HG02678 (cell line): Measurements from ENCODE around the gene PKP1.

Source experiments
- ATAC-seq: cut with Tn5 transposase; IDR thresholded peaks from one replicate; pipeline ENCODE4 v1.9.1; 2021; ENCODE audit warnings: mild to moderate bottlenecking, moderate library complexity; ENCODE audit not compliant: unreplicated experiment

Gene PKP1

DNA sequence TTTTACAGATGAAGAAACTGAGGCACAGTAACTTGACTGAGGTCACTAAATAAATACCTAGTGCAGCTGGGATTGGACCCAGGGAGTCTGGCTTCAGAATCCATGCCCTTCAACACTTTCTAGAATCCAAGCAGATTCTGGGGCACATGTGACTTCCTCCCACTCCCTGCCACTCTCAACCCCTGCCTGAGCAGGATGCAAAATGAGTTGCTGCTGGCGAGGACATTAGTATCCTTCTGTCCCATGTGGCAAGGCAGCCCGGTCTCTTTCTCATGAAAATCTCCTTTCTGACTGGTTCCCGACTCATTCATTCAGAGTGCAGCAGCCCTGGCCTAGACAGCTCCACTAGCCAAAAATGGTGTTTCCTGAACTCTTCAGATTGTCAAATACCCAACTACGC lies 65.8 kb downstream of the PKP1 start:
- ATAC-seq = no peak

DNA sequence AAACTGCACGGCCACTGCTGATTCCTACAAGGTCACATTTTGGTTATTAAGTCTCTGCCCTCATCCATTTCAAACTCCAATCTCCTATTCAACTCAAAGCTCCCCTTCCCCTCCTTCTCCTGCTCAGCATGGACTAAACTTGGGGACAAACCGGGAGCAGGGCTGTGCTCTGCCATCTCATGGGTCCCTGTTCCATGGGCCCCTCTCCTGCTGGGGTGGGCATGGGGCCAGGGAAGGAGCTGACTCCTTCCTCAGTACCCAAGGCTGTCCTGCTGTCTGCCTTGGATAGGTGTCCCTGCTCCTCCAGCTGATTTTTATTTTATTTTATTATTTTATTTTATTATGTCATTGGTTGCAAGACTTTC lies 67.0 kb downstream of the PKP1 start:
- no peak for ATAC-seq

DNA sequence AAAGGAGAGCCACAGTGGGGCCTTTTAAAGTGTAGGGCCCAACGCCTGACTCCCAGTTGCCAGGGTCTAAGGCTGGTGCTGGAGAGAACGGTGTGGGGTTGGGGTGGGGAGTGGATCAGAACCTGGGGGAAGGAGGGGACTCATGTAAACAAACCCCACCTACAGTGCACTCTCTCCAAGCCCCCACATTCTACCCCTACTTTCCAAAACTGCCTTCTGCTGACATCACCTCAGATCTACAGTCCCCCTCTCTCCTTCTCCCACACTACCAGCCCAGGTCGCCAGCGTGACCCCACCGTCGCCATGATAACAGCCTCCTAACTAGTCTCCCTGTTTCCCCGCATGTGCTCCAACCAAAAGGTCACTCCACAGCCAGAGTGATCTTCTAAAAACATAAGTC lies 67.6 kb downstream of the PKP1 start:
- no peak for ATAC-seq

DNA sequence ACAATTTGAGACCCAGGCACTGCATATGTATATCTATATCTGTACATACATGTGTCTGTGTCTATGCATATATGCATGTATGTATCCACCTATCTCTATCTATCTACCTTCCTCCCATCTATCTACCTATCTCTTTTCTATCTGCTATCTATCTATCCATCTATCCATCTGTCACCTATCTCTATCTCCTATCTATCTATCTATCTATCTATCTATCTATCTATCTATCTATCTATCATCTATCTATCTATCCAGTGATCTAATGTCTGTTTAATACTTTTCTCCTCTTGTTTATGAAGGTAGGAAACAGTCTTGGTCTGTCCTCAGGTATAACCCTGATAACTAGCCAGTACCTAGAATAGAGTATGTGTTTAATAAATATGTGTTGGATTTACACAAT lies 68.3 kb downstream of the PKP1 start:
- no peak for ATAC-seq

DNA sequence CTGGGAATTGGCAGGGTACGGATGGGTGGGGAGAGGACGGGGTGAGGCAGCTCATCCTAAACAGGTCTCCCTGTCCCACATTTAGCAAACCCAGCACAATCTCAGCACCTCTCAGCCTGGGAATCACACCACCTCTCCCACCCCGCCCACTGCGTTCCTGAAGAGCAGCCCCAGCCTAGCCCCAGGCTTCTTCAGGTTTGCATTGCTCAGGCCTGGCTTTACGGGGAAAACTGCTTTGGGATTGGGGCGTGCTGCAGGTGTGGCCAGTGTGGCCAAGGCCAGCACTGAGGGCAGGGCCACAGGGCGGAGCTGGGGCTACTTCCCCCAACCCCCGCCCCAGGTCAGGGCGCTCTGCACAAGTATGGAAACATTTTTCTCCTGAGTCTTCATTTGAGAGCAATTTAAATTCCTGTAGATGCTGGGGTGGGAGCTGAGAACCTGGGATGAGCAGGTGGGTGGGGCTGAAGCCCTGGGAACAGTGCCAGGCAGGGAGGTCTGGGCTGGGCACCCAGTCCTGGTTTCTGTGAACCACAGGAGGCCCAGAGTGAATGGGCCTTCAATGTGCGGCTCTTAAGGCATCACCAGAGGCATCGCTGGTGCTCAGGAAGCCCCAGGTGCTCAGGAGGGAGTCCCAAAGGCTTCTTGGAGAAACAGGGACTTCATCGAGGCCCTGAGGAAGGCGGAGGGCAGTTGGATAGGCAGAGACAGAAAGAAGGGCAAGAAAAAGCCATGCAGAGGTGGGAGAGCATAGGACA lies 70.1 kb downstream of the PKP1 start:
- ATAC-seq = no peak

DNA sequence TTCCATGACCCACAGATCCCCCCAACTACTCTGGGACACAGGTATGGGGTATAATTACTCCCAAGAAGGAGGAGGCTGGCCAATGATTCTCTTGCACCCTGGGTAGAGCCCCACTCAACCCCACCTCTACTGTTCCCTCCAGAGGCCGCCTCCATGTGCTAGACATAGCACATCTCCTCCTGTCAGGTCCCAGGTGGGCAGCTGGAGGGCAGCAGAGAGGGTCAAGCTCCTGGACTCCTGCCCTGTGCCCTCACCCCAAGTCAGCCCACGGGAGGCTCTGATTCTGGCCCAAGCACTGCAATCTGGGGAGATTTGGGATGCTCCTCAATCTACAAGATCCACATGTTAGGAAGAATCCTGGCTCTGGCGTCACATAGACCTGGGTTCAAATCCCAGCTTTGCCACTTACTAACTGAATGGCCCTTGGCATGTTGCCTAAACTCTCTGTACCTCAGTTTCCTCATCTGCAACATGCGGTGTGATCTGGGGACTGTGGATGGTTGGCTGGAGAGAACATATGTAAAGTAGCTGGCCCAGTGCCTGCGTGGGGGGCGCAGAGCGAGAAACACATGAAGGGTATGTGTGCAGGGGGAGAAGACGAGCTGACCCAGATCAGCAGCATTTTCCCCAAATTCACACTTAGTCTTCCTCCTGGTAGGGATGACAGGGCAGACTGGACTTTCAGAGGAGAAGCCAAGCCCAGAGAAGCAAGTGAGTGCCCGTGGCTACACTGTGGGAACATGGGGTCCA lies 71.0 kb downstream of the PKP1 start:
- no peak for ATAC-seq

DNA sequence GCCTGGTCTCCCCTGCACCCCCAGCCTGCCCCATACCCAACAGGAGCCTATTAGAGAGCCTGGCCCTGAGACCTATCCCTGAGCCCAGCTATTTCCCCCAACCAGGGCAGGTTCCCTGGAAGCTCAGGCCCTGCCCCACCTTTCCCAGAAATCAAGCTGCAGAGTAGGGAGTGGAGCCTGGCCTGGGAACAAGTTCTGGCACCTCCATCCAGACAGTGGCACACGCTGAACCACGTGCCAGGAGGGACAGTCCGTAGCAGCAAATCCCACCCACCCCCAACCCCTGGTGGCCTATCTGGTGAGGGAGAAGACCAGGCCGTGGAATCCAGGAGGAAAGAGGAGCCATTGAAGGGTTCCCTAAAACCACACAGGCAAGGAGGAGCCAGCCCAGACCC lies 71.6 kb downstream of the PKP1 start:
- ATAC-seq = no peak

DNA sequence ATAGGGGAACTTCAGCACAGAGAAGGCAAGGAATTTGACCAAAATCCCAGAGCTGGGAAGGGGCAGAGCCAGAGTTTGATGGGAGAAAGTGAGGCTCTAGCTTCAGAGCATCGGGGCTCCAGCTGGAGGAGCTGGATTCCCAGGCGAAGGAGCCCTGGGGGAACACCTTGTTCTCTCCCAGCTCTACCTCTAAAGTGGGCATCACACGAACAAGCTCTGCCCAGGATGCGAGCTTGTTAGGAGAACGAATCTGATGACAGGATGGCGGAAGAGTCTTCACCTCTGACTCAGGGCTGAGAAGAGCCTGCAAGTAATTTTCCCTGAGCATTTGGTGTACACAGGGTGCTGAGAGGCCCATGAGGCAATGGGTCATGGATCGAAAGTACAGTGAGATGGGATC lies 72.2 kb downstream of the PKP1 start:
- ATAC-seq = no peak

DNA sequence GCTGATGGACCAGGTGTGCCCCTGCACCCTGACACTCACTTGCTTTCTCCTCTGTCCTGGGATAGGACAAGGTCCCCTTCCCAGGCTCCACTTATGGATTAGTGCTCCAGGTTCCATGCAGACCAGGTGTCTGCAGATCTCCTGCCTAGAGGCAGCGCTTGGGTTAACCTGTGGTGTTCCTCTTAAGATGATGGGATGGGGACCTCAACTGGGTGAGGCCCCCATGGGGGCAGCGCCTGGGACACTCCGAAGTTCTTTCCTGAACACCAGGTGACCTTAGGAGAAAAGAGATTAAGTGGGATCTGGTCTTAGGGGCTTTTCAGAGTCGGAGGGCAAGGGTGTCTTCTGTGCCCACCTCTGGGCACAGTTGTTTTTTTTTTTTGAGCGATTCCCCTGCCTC lies 72.9 kb downstream of the PKP1 start:
- ATAC-seq = no peak

DNA sequence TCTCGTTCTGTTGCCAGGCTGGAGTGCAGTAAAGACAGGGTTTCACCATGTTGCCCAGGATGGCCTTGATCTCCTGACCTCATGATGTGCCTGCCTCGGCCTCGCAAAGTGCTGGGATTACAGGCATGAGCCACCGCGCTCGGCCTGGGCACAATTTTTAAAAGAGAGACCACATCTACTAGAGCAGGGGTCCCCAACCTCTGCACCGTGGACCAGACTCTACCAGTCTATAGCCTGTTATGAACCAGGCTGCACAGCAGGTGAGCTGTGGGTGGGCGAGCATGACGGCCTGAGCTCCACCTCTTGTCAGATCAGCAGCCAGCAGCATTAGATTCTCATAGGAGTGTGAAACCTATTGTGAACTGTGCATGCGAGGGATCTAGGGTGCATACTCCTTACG lies 73.4 kb downstream of the PKP1 start:
- ATAC-seq = no peak

DNA sequence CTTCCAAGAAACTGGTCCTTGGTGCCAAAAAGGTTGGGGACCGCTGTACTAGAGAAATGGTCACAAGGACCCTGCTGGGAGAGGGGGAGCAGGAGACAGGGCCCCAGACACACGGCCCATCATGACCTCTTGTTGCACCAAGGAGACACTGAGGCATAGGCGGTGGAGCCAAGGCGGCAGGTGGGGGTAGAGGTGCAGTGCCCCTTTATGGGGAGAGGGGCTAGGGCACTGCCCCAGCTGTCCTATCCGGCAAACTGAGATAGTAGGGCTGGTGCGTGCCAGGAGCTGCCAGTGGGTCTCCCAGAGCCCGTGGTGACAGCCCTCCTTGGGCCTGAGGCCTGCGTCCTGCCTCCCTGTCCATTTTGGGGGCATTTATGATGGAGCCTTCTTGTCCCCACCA lies 73.9 kb downstream of the PKP1 start:
- ATAC-seq = no peak

DNA sequence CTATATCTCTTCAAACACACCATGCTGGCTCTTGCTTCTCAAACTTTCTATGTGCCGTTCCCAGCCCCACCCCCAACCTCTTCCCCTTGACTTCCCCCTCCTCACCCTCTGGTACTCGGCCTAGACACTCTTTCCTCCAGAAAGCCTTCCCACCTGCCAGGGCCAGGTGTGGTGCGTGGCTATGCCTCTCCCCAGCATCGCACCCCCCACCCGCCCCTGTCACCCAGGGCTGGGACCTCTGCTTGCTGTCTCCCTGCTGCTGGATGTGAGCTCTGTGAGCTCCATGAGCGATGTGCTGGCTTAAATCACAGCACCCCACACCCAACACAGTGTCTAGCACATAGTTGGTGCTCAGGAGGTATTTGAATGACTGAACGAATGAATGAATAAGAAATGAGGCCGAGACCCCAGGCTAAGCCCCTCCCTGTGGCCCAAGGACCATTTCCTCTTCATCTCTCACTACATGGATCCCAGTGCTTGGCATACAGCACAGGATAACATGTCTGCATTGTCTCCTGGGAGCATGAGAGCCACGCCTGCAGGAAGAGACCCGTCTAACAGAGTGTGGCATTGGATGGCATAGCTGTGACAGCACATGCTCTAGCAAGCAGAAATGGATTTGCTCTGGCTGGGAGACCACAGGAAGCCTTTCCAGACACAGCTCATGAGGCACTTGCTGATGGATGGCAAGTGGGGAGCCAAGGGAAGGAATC lies 74.5 kb downstream of the PKP1 start:
- ATAC-seq = no peak

DNA sequence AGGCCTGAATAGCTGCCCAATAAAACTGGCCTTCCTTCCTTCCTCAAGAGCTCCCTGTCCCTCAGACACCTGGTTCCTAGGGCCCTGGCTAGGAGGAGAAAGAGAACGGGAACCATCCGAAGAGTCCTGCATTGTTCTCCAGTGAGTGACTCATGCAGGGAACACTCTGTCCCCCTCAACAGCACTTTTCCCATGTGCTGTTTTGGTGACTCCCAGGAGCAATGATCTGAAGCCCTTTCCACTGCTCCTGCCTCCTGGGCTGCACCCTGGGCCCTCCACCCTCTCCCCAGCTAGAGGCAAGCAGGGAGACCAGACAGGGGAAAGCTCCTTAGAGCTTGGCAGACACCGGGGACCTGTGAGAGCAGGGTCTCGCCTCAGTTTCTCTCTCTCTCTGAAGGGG lies 75.3 kb downstream of the PKP1 start:
- no peak for ATAC-seq

DNA sequence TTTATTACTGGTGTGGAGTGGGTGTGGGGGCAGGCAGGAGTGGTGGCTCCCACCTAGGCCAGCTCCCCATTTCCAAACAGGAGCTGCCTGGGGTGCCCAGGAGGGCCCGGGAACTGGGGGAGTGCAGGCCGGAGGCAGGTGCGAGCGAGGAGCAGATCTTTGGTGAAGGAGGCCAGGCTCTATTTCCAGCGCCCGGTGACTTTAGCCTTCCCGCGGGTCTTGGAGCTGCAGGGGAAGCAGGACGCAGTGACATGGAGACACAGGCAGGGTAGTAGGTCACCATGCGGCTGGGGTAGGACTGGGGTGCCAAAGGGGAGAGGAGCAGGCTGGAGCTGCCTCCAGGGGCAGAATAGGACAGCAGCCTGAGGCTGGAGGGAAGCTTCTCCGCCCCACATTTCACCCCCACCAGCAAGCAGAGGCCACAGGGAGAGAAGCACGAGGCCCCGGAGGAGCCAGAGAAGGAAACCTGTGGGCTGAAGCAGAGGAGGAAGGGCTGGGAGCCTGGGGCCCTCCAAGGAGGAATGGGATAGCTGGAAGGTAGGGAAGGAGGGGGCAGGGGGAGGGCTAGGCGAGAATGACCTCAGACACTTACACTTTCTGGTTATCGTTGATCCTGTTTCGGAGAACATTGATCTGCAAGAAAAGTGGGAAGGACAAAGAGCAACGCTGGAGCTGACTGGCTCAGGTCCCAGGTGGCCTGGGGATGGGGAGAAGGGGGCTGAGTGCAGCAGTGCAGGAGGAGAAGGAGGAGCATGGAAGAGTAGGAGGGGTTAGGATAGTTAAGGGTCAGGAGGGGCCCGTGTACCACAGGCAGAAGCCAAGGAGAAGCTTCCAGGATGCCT lies 75.9 kb downstream of the PKP1 start:
- ATAC-seq = no peak

DNA sequence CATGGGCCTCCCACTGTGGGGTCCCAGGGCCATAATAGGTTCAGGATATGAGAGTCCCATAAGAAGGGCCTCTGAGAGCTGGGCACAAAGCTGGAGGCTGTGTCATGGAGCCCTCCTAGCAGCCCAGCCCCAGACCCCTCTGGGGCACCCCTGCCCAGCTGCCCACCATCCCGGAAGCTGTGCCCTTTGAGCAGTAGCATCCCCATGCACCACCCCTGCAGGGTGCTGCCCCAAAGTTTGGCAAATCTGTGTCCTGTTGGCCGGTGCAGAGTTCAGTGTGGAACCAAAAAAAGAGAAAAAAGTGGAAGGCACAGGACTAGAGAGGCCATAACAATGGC lies 76.5 kb downstream of the PKP1 start:
- no peak for ATAC-seq

DNA sequence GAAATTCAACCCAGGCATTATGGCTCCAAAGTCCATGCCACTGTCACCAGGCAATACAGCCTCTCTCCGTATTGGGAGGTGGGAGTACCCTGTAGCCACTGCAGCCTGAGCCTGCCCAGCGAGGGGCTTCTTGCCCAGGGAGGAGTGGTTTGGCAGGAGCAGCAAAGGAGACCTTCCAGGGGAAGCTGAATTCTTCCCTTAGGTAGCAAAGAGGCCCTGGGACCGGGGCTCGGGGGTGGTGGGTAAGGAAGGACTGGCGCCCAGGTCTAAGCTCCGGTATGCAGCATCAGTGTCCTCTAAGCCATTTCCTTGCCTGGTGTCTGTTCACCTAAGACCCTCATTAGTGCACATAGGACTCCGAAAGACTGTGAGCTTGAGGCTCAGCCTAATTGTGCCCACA lies 77.2 kb downstream of the PKP1 start:
- ATAC-seq = no peak

DNA sequence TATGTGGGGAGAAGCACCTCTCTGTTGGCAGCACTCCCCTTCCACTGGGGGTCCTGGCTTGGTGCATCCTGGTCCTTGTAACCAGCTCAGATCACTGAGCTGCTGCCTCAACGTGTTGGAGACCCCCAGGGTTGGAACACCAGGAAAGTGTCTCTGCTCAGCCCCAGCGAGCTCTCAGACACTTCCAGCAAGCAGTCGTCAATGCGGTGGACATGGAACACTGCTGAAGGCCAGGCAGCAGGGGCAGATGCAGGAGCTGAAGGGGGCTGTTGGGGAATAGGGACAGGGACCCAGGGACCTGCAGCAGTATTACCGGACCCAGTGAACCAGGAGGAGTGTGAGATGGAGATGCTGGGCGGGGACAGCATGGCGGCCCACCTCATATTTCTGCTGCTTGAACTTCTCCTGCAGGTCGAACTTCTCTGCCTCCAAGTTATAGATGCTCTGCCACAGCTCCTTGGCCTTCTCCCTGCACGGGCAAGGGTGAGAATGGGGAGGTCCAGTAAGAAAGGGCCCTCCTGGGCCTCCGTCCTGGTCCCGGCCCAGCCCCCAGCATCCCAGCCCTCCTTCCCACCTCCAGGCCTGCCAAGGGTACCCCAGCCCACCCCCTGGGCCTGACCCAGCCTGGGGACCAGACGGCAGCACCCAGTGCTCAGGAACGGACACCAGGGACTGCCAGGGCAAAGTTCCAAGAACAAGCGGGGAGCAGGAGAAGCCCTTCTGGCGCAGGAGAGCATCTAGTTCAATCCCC lies 77.8 kb downstream of the PKP1 start:
- no peak for ATAC-seq

DNA sequence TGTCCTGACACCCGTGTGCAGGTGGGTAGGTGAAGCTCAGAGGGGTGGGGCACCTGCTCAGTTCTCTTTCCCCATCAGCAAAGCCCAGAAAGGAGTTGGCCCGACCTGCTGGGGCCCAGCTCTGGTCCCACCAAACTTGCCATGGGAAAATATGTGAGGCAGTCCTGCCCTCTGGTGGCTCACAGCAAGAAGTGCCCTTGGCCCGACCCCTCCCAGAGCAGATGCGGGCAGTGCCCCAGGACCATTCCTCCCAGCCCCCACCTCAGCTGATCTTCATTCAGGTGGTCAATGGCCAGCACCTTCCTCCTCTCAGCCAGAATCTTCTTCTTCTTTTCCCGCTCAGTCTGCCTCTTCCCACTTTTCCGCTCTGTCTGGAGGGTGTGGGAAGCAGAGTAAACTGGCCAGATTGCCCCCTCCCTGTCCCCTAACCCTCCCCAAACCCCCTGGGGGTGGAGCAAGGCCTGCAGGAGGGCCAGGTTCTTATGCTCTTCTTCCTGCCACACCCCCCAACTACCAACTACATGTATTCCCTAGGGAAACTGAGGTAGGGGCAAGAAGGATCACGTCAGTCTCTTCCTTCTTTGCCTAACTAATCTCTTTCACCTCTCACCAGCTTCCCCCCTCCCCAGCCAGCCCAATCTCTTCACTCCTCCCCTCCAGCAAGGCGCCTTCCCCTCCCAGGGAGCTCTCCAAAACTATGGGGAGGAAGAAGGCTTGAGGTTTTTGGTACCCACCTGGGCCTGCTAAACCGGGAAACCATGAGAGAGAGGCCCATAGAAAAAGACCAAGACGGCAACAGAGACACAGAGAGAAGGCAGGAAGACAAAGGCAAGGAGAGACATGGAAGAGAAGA lies 78.6 kb downstream of the PKP1 start:
- no peak for ATAC-seq

DNA sequence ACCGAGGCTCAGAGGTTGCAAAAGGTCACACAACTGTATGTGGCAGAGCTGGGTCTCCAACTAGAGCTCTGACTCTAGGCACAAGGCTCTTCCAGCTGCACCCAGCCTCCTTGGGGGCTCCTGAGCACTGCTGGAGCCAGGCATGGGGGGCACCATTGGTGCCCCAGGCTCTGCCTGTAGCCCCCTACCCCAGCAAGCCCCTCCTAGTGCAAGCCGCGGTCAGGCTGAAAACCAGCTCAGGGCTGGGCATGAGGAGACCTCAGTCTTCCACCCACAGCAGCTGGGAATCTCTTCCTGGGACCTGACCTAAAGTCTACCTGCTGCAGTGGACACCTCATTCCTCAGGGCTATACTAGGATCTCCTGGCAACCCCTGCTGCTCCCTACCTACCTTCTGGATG lies 79.6 kb downstream of the PKP1 start:
- no peak for ATAC-seq

DNA sequence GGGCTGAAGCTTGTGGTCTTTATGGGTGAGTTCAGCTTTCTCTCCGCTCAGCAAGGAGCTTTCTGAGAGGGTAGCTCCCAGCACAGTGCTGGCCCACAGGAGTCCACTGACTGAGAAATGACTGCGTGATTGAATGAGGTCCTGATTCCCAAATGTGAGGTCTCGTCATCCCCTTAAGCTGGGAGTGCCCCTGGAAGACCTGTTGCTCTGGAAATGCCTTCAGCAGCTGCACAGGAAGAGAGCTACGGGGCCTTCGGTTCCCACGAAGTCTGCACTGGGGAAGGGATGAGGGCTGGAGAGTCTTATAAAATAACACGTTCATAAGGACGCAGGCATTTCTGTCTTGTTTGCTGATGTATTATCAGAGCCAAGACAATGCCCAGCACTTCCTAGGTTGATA lies 80.2 kb downstream of the PKP1 start:
- no peak for ATAC-seq
